Lower leg skin (tissue), 3 donors: Measurements from ENCODE around the gene PPP2R5B.

Experiments
- CTCF ChIP-seq, 3 donors: fragments of 450-650 bp; IDR thresholded peaks; one replicate each; pipeline ENCODE4 v1.5.1; 2016; ENCODE audit warnings: antibody characterized with exemption in 3 of 3, mild to moderate bottlenecking in 3 of 3, moderate library complexity in 2 of 3
- POLR2A ChIP-seq, 2 donors: fragments of 450-650 bp; IDR thresholded peaks; one replicate each; pipeline ENCODE4 v1.6.1; 2016 to 2017; ENCODE audit warnings: antibody characterized with exemption in 2 of 2, mild to moderate bottlenecking in 1 of 2, moderate library complexity in 1 of 2

GRCh38 chr11:64902102-64902900 is 22.2 kb upstream of the PPP2R5B start:
- TF ChIP-seq POLR2A (IDR thresholded peaks at IDR 0.05) (no peak), CTCF (IDR thresholded peaks at IDR 0.05) (no peak)
